ENCODE data around the gene MACROD2. TPM values are rescaled to one million over a fixed set of nuclear protein-coding genes. Genes with fewer than 3 reads are reported as not detected.

The MACROD2 gene
- total RNA-seq, 1 experiment from 2014 or later = 1.6 TPM

- H3K23me2 ChIP-seq (ENCODE audit: insufficient read length, low read depth, low read length, poor library complexity, severe bottlenecking) = no peaks in the 10 kb centered on the region
- H2AK5ac ChIP-seq (ENCODE audit: insufficient read length, low read length) = no peak overlapping the region
- H2BK5ac ChIP-seq (ENCODE audit: insufficient read length, low read length) = no peak overlapping the region
- H3K56ac ChIP-seq (ENCODE audit: insufficient read length, low read depth, low read length) = no peak overlapping the region
- H2BK12ac ChIP-seq (ENCODE audit: insufficient read length, low read depth, low read length) = no peak overlapping the region
- Mint-ChIP-seq H3K4me1 (peaks cover 3 to 5% of the 10 kb centered on the region in 2 experiments), H3K27me3 (ENCODE audit: low read depth) (peaks cover 2% of the 10 kb centered on the region; the same call in 1 of the 2 replicates), H3K9me3 (peaks cover 11% of the 10 kb centered on the region in 2 experiments), H3K27ac (no peak overlapping the region), H3K36me3 (ENCODE audit: insufficient read depth in 1 of 3, low read depth in 3 of 3) (peaks cover 8 to 17% (median 8%) of the 10 kb centered on the region in 3 experiments; a peak in 5 of 7 replicates), H3K4me3 (no peak overlapping the region)
- no peak overlapping the region for H3K23ac ChIP-seq (ENCODE audit: insufficient read length, low read depth, low read length)
- no peaks in the 10 kb centered on the region for H4K20me1 ChIP-seq (ENCODE audit: control insufficient read depth, insufficient read depth, insufficient read length)
- no peak overlapping the region for H2BK120ac ChIP-seq (ENCODE audit: low read depth, low read length, poor library complexity, severe bottlenecking)
- no peaks in the 10 kb centered on the region for H3K79me1 ChIP-seq (ENCODE audit: insufficient read depth, low read depth, low read length, poor library complexity, severe bottlenecking)
- WGBS (ENCODE audit: extremely low coverage, insufficient read length, low lambda C conversion rate) = no CpG with 5 or more reads among the region's 5 CpGs
- H3K27ac ChIP-seq (ENCODE audit: insufficient read length, low read depth, low read length) = no peak overlapping the region
- H3K4me1 ChIP-seq (ENCODE audit: insufficient read depth, low read length) = no peaks in the 10 kb centered on the region
- H4K8ac ChIP-seq (replicated peaks; ENCODE audit: insufficient read length, low read depth, low read length) = no peak overlapping the region
- no peak overlapping the region for H2BK20ac ChIP-seq (ENCODE audit: low read depth, low read length, poor library complexity, severe bottlenecking)
- H2BK15ac ChIP-seq (ENCODE audit: low read depth, low read length) = no peak overlapping the region
- no peak overlapping the region for H4K5ac ChIP-seq (ENCODE audit: insufficient read length, low read depth, low read length)
- H3K9ac ChIP-seq (ENCODE audit: extremely low read depth, insufficient read length, low read length) = no peak overlapping the region
- no peak overlapping the region for H3K14ac ChIP-seq (ENCODE audit: insufficient read depth, low read length)
- H3K9me3 ChIP-seq (ENCODE audit: control insufficient read depth, low read depth, low read length) = no peaks in the 10 kb centered on the region
- no peak overlapping the region for H4K91ac ChIP-seq (ENCODE audit: insufficient read length, low read depth, low read length)
- H3K18ac ChIP-seq (ENCODE audit: insufficient read length, low read depth, low read length) = no peak overlapping the region
- no peak overlapping the region for H3K4ac ChIP-seq (ENCODE audit: low read depth, low read length)
- H3K27me3 ChIP-seq (ENCODE audit: insufficient read depth, low read length) = no peaks in the 10 kb centered on the region
- no peak for TF ChIP-seq CTCF (conservative IDR thresholded peaks at IDR 0.05)
- no peak for DNase-seq
- no peak overlapping the region for H2AFZ ChIP-seq (ENCODE audit: low read length)
- H3T11ph ChIP-seq (ENCODE audit: low read length) = no peak overlapping the region
- no peaks in the 10 kb centered on the region for H3K79me2 ChIP-seq (ENCODE audit: insufficient read depth, low read length)
- no peak overlapping the region for H3K4me2 ChIP-seq (ENCODE audit: insufficient read depth, insufficient read length, low read length)
These were observed 677.8 kb downstream of the MACROD2 start for GRCh38 chr20:14673164-14673563.

Data from H9 (cell line).